ENCODE data around the gene SPATA31A5.
"Not testable (repeated sequence)": the region's sequence is repeated elsewhere in the genome, so short reads cannot be mapped to it uniquely, and the experiment has no call there.

SPATA31A5 gene

DNA sequence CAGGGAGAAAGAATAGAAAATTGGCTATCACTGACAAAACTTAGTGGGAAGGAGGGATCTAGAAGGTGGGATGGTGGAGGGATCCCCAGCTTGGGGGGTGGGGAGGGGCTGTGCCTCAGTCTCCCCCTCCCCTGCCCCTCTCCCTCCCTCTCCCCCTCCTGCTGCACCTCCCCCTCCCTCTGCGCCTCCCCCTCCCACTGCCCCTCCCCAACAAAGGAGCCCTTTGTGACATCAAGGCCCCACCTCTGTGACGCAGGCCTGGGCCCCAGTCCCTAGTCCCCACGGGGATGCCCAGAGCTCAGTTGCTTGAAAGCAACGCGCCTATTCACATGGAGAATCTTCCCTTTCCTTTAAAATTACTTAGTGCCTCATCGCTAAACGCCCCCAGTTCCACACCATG lies at the start of gene SPATA31A5:
Gene SPATA31A5, plus strand, starts transcription at position 301 of the 400 bp plus-strand sequence. Its CDS starts 29 bp downstream, at position 330.
- DNase-seq: not testable (repeated sequence)

DNA sequence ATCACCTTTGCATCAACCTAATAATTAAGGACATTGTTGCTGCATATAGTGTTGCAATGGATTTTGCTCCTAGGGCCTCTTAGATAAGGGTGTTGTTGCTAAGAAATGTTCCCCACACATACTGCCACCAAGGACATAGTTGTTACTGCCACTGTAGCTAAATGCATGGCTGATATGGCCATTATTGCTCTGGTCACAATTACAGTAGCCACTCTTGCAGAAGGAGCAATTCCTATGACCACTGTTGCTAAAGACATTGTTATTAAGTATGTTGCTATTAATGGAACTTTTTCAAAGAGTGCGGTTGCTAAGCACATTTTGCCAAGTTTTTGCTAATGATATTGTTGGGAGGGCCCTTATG lies 48.8 kb downstream of the SPATA31A5 start:
- not testable (repeated sequence) for DNase-seq

DNA sequence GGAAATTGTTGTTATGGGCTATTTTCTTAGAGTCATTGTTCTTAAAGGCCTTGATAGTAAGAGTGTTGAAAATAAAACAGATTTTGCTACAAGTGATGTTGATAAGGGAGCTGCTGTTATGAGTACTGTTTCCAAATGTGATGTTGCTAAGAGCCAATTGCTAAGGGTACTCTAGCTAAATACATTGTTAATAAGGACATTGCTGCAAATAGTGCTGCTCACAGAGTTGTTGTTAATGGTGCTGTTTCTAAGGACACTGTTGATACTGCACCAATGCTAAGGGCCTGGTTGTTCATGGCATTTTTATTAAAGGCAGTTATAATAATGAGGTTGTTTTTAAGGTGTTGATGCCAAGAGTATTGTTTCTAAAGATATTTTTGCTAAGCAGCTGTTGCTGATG lies 52.2 kb downstream of the SPATA31A5 start:
- DNase-seq: not testable (repeated sequence)
